Hepatocyte (in vitro differentiated cells): ENCODE results near the gene FNDC3B.

ENCODE experiments used
- EZH2 ChIP-seq: fragments of 200-600 bp; sonication (generic); IDR thresholded peaks from 2 replicates; pipeline ENCODE4 v1.6.1; 2016; ENCODE audit warnings: antibody characterized with exemption, mild to moderate bottlenecking, borderline replicate concordance
- TF ChIP-seq, protein P1 (sequence below): fragments of 200-600 bp; sonication (generic); IDR thresholded peaks from 2 replicates; pipeline ENCODE4 v1.5.1; 2016; ENCODE audit warnings: antibody characterized with exemption, mild to moderate bottlenecking; ENCODE audit not compliant: poor library complexity

DNA sequence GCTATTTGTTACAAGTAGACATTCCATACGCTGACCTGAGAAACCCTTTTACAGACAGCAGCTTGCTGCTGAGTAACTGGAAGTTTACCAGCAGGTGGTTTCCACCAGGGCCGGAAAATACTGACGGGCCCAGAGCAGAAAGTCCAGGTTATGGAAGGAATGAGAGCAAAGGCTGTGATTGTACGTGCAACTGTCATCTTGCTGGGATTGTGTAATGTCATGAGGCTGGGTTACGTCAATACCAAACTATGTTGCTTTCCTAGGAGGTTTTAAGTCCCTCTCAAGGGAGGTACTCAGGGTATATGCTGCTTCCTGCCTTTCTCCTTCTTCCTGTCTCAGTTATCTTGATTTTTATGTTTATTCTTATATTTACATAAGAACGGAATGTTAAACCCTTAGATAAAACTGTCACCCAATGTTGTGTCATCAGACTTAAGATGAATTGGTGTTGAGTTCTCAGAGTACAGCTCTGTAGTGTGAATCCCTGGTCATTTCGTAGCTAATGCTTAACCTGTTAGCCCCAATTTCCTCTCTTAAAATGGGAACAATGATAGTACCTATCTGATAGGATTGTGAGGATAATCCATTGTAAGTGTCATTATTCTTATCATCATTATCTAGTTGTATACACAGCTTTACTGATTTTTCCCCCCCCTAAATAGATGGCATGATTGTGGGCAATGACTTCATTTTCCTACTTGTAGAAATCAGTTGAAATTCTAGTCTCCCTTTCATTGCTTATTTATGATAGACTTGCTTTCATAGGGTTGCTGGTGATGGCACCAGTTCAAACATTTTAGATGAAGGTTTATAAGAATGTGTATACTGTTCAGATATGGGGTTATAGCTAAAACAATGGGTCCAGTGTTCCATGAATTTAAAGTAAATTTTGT, 101.4 kb downstream of the FNDC3B start:
- no peak for TF ChIP-seq EZH2
- TF ChIP-seq, protein P1, sequence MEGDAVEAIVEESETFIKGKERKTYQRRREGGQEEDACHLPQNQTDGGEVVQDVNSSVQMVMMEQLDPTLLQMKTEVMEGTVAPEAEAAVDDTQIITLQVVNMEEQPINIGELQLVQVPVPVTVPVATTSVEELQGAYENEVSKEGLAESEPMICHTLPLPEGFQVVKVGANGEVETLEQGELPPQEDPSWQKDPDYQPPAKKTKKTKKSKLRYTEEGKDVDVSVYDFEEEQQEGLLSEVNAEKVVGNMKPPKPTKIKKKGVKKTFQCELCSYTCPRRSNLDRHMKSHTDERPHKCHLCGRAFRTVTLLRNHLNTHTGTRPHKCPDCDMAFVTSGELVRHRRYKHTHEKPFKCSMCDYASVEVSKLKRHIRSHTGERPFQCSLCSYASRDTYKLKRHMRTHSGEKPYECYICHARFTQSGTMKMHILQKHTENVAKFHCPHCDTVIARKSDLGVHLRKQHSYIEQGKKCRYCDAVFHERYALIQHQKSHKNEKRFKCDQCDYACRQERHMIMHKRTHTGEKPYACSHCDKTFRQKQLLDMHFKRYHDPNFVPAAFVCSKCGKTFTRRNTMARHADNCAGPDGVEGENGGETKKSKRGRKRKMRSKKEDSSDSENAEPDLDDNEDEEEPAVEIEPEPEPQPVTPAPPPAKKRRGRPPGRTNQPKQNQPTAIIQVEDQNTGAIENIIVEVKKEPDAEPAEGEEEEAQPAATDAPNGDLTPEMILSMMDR, result no peak
